K562 (cell line): Measurements from ENCODE around the gene LOC128125822.

ENCODE experiments used
- BCOR ChIP-seq: fragments of 450-650 bp; IDR thresholded peaks from 2 replicates; pipeline ENCODE4 v1.6.1; 2016
- BRCA1 ChIP-seq, 2 experiments: fragments of 450-650 bp in 1 of 2; sonication (generic) in 1 of 2; formaldehyde crosslinking in 1 of 2; IDR thresholded peaks; 2 replicates each; pipeline versions ENCODE4 v1.5.0 to v1.6.1; 2017 to 2020; ENCODE audit warnings: mild to moderate bottlenecking in 1 of 2, missing genetic modification reagents in 1 of 2
- CCAR2 ChIP-seq: fragments of 200-400 bp; formaldehyde crosslinking; IDR thresholded peaks from 2 replicates; pipeline ENCODE4 v1.6.1; 2017; ENCODE audit warnings: mild to moderate bottlenecking, low read depth, low read length
- CREB1 ChIP-seq, 2 experiments: sonication (generic) in 1 of 2; formaldehyde crosslinking in 1 of 2; IDR thresholded peaks; 2 replicates each; pipeline versions ENCODE4 v1.6.1 to v1.8.0; 2012 to 2022; ENCODE audit warnings: inconsistent platforms in 1 of 2, mild to moderate bottlenecking in 1 of 2, missing genetic modification reagents in 1 of 2, moderate library complexity in 1 of 2
- CREB5 ChIP-seq: fragments of 250-450 bp; sonication (Bioruptor Pico); IDR thresholded peaks from 2 replicates; pipeline ENCODE4 v1.5.0; 2020; ENCODE audit warnings: mild to moderate bottlenecking
- E2F5 ChIP-seq: sonication (generic); formaldehyde crosslinking; IDR thresholded peaks from 2 replicates; pipeline ENCODE4 v1.8.0; 2022; ENCODE audit warnings: mild to moderate bottlenecking, missing genetic modification reagents
- ETS1 ChIP-seq: conservative IDR thresholded peaks from 2 replicates; pipeline ENCODE4 v1.6.1; 2011; ENCODE audit warnings: low read depth, mild to moderate bottlenecking, low read length; ENCODE audit not compliant: control insufficient read depth
- FOXA1 ChIP-seq: fragments of 450-650 bp; IDR thresholded peaks from 2 replicates; pipeline ENCODE4 v1.6.1; 2016; ENCODE audit warnings: mild to moderate bottlenecking, borderline replicate concordance
- FUS ChIP-seq: fragments of 200-400 bp; formaldehyde crosslinking; optimal IDR thresholded peaks from 2 replicates; pipeline ENCODE3; 2017; ENCODE audit warnings: low read depth, low read length
- HEY1 ChIP-seq: fragments of 250-450 bp; sonication (Bioruptor Pico); IDR thresholded peaks from 2 replicates; pipeline ENCODE4 v1.5.0; 2020; ENCODE audit warnings: mild to moderate bottlenecking, moderate library complexity, borderline replicate concordance
- HNRNPUL1 ChIP-seq: fragments of 200-400 bp; formaldehyde crosslinking; IDR thresholded peaks from 2 replicates; pipeline ENCODE4 v1.6.1; 2017; ENCODE audit warnings: low read length
- KLF1 ChIP-seq: fragments of 450-650 bp; IDR thresholded peaks from 2 replicates; pipeline ENCODE4 v1.6.1; 2016; ENCODE audit warnings: missing genetic modification characterization, missing compliant biosample characterization
- KLF10 ChIP-seq: fragments of 250-450 bp; sonication (Bioruptor Pico); IDR thresholded peaks from 2 replicates; pipeline ENCODE4 v1.6.1; 2021; ENCODE audit warnings: matching md5 sums
- NFRKB ChIP-seq: fragments of 450-650 bp; IDR thresholded peaks from 2 replicates; pipeline ENCODE4 v1.6.1; 2016; ENCODE audit warnings: low read depth
- RAD21 ChIP-seq, 2 experiments: fragments of 250-450 bp in 1 of 2; fragments of 450-650 bp in 1 of 2; sonication (Bioruptor Pico) in 1 of 2; formaldehyde crosslinking in 1 of 2; IDR thresholded peaks in 1 of 2; conservative IDR thresholded peaks in 1 of 2; 2 replicates each; pipeline versions ENCODE4 v1.4.0 to v1.8.0; 2020 to 2022; ENCODE audit warnings: mild to moderate bottlenecking in 2 of 2, moderate library complexity in 1 of 2
- RB1 ChIP-seq: fragments of 450-650 bp; IDR thresholded peaks from 2 replicates; pipeline ENCODE4 v1.6.1; 2017; ENCODE audit warnings: low read depth, mild to moderate bottlenecking
- RHOXF2B ChIP-seq: fragments of 250-450 bp; sonication (Bioruptor Pico); conservative IDR thresholded peaks from 2 replicates; pipeline ENCODE4 v1.5.1; 2021
- RNF219 ChIP-seq: fragments of 250-450 bp; sonication (Bioruptor Pico); IDR thresholded peaks from 2 replicates; pipeline ENCODE4 v1.5.0; 2022; ENCODE audit warnings: mild to moderate bottlenecking
- SPI1 ChIP-seq: IDR thresholded peaks from 2 replicates; pipeline ENCODE4 v1.6.1; 2011; ENCODE audit warnings: low read depth, low read length, control low read depth, borderline replicate concordance
- TCF3 ChIP-seq: sonication (generic); formaldehyde crosslinking; IDR thresholded peaks from 2 replicates; pipeline ENCODE4 v1.4.0; 2020; ENCODE audit warnings: mild to moderate bottlenecking, missing genetic modification reagents
- U2AF1 ChIP-seq: fragments of 200-400 bp; formaldehyde crosslinking; optimal IDR thresholded peaks from 2 replicates; pipeline ENCODE3; 2017; ENCODE audit warnings: mild to moderate bottlenecking, low read depth, low read length, moderate library complexity
- ZNF232 ChIP-seq: sonication (generic); formaldehyde crosslinking; IDR thresholded peaks from 2 replicates; pipeline ENCODE4 v1.8.0; 2022; ENCODE audit warnings: mild to moderate bottlenecking, missing genetic modification reagents
- ZNF324 ChIP-seq: fragments of 250-450 bp; sonication (Bioruptor Pico); IDR thresholded peaks from 2 replicates; pipeline ENCODE4 v1.4.0; 2020; ENCODE audit warnings: mild to moderate bottlenecking
- ZNF347 ChIP-seq: fragments of 450-650 bp; formaldehyde crosslinking; IDR thresholded peaks from 2 replicates; pipeline ENCODE4 v1.4.0; 2020; ENCODE audit warnings: low read depth, mild to moderate bottlenecking, moderate library complexity
- ZNF445 ChIP-seq: fragments of 250-450 bp; sonication (Bioruptor Pico); IDR thresholded peaks from 2 replicates; pipeline ENCODE4 v1.4.0; 2020; ENCODE audit warnings: low read depth, mild to moderate bottlenecking, moderate library complexity

Gene LOC128125822

DNA sequence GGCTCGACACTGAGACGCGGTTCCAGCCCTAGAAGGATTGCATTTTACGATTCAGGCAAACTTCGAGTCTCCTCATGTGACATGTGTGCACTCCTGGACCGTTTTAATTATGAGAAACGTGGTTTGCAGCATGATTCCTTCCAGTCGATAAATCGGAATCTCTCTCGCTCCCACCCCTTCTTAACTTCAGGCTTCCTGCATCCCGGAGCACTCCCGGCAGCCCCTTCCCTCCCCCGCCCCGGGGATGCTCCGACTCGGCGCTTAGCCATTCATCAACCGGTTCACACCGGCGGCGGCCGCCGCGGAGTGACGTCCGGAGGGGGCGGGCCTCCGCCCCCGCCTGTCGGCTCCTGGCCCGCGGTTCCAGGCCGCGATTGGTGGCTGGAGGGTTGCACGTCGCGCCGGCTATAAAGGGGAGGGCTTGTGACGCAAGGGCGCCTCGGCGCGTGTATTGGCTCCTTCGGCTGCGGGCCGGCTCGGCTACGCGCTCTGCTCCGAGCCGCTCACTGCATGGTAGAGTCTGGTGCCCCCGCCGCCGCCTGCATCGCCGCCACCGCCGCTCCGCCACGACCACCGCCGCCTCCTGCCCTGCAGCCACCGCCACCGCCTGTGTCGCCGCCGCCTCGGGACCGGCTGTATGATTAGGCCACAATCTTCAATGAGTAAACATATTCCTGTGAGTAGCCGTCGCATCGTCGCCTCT lies at the start of gene LOC128125822, which contains the start of gene PTP4A1 (continued):
- TF ChIP-seq FUS (no peak), BCOR (peak; percentile 71), RAD21 (CRISPR knock-in tag; conservative IDR thresholded peaks at IDR 0.05 in 1 of 2, IDR thresholded peaks at IDR 0.05 in 1 of 2) (no peak), RB1 (peak; percentile 64), ZNF445 (CRISPR knock-in tag) (no peak), HNRNPUL1 (no peak), E2F5 (CRISPR knock-in tag) (no peak), KLF1 (tag) (no peak), ETS1 (0 out of 2 replicates have a peak, but pooled peaks have one; percentile 67), CCAR2 (no peak), ZNF324 (no peak), CREB1 (IDR thresholded peaks at IDR 0.05) (peak; percentile 93), CREB1 (CRISPR knock-in tag; IDR thresholded peaks at IDR 0.05) (peak; percentile 91), SPI1 (no peak), RHOXF2B (no peak), ZNF347 (no peak), HEY1 (no peak), BRCA1 (IDR thresholded peaks at IDR 0.05) (no peak), BRCA1 (CRISPR knock-in tag; IDR thresholded peaks at IDR 0.05) (no peak), KLF10 (no peak), NFRKB (peak; percentile 38; the same call in 1 of the 2 replicates), ZNF232 (no peak), FOXA1 (no peak), TCF3 (CRISPR knock-in tag) (no peak), CREB5 (CRISPR knock-in tag) (no peak), U2AF1 (peak; percentile 17), RNF219 (CRISPR knock-in tag) (no peak)
